Stimulated activated CD4-positive, alpha-beta T cell treated with anti-CD3 and anti-CD28 coated beads, Interleukin-1b, Interleukin-23, amount 100 ng/mL, for 48 hours (primary cell): ENCODE results near the gene NMT1.

Experiments
- DNase-seq: peaks from one replicate; pipeline ENCODE4 v3.0.0-alpha.2; 2020

NMT1 gene

DNA sequence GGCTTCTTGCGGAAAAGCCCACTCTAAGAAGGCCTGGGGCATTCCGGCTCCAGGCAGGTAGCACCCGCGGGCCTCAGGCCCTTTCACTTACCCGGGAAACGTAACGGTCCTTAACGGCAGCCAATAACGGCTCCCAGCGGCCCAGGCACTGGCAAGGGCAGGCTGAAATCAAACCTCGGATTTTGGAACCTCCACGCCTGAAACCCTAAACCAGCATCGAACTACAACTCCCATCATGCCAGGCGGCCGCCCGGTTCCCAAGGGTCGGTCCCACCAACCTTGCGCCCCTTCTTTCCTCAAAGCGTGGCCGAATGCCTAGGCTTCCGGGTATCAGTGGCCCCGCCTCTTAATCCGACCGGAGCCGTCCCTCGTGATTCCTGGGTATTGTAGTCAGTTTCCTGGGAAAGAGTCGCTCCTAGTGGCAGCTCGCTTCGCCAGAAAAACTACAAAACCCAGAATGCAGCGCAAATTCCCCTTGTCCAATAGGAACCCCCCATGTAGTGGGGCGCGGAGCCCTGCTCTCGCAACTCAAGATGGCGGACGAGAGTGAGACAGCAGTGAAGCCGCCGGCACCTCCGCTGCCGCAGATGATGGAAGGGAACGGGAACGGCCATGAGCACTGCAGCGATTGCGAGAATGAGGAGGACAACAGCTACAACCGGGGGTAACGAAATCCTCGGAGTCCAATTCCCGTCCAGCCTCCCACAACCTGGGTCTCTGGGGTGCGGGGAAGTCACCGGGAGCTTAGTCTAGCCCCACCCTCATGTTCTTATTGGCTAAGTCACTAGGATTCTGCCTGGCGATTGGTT lies at the start of gene NMT1:
NMT1 (plus strand) TSS at position 521 of the 809 bp plus-strand sequence; CDS start at position 534, 13 bp downstream.
- peak; percentile 99 for DNase-seq

DNA sequence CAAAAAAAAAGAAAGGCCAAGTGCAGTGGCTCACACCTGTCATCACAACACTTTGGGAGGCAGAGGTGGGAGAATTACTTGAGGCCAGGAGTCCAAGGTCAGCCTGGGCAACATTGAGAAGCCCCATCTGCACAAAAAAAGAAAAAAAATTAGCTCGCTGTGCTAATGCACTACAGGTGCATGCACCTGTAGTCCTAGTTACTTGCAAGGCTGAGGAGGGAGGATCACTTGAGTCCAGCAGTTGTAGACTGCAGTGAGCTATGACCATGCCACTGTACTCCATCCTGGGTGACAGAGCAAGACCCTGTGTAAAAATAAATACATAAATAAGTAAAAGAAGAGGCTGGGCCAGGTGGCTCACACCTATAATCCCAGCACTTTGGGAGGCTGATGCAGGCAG lies 49.4 kb upstream of the NMT1 start:
- DNase-seq, result no peak

DNA sequence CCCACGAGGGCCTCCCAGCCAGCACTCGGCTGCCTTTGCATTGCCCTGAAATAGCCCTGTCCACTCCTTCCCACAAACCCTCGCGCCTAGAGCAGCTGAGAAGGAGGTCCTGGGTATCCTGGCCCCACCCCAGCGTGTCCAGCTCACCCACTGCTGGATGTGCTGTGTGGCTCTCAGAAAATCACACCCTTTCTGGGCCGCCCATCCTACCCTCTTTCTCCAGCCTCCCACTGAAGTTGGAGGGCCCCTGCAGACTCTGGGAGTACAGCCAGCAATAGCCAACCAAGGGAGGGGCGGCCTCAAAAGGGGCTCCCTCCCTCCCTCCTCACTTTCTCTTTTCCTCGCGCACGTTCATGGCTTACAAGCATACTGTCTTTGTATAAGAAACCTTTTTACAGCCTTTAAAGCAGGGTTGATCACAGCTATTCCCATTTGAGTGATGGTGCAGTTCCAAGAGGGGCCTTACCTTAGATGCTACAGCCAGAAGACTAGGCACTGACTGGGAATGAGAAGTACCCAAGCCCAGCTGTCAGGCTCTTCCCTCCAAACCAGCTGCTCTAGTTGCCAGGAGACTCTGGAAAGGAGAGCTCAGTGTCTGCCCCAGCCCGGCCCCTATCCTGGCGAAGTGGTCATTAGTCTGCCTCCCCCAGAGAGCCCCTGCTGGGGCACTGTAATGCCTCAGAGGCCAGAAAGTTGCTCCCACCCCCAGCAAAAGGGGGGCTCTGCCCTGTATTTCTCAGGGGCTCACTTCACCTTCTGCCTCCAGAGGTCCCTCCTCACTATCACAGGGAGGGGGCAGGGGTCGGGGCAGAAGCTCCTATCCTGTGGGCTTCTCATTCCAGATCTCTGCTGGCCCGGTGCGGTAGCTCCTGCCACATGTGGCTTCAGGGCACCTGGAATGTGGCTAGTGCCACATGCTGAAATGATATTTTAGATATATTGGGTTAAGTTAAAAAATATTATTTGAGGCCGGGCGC lies 47.8 kb upstream of the NMT1 start:
- no peak for DNase-seq

DNA sequence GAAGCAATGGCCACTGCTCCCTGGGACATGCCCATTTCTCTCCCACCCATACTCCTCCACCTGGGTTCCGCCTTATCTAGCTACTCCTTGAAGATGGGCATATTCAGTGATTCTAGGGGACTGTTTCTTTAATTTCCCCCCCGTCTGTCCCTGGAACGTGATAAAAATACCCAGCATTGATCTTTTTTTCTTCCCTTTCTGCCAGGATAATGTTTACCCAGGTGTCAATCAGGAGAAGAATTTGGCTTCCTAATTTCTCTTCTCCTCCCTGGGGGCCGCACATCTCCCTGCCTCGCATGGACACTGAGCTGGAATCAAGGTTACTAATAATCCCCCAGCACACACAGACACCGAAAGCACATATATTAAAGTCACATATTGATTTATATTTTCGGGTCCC lies 44.9 kb upstream of the NMT1 start:
- DNase-seq, result no peak

DNA sequence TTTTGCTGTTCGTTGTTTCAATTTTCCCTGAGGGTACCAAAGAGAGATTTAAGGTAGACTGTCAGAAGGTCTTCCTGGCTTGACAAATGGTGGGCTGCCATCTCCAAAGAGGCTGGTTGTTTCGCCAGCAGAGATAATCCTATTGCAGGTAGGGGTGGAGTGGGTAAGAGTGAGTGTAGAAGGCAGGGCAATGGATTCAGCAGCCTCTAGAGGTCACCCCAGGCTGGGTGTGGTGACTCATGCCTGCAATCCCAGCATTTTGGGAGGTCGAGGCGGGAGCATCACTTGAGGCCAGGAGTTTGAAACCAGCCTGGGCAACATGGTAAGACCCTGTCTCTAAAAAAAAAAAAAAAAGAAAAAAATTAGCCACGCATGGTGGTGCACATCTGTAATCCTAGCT lies 44.3 kb upstream of the NMT1 start:
- DNase-seq, result no peak

DNA sequence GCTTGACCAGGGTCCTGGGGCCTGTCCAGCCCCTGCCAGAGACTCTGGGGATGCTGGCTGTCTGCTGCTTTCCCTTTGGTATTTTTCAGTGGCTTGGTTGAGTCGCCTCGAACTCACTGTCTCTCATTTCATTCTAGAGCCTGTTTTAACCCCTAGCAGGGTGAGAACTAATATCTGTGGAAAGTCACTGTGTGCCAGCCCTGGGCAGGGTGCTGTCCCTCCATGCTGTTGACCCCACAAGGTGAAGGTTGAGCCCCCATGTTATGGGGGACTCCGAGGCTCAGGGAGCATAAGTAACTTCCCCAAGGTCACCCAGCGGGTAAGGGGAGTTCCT lies 42.6 kb upstream of the NMT1 start:
- no peak for DNase-seq

DNA sequence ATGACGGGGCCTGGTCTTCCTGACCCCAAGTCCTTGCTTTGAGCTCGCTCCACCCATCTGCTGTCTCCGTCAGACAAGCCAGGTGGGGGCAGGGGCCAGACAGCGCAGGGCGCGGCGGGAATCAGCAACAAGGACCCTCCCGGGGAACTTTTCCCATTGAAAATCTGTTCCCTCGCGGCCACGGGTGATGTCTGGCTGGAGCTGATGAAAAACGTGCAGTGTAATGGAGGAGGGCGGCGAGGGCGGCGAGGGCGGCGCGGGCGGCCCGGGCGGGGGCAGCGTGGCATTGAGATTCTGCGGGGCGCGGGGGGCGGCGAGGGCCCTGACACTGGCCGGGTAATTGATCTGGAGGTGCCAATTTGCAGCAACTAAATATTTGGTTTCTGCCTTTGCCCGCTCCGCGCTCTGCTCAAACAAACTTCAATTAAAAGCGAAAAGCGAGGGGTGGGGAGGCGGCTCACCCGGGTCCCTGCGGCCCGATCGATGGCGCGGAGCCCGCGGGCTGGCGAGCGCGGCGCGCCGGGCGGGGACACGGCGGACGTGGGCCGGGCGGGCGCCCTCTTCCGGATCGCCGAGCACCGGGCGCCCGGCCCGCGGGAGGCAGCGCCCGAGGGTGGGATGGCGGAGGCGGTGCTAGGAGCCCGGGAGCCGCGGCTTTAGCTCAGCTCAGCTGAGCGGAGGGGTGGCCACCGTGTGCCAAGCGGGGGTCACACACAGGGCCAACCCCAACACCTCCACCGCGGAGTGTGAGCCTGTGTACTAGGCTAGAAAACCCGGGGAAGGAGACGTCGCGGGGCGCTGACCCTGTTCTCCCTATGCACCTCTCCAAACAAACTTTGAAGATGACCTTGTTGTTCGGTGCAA lies 42.0 kb upstream of the NMT1 start:
- DNase-seq, result peak; percentile 13

DNA sequence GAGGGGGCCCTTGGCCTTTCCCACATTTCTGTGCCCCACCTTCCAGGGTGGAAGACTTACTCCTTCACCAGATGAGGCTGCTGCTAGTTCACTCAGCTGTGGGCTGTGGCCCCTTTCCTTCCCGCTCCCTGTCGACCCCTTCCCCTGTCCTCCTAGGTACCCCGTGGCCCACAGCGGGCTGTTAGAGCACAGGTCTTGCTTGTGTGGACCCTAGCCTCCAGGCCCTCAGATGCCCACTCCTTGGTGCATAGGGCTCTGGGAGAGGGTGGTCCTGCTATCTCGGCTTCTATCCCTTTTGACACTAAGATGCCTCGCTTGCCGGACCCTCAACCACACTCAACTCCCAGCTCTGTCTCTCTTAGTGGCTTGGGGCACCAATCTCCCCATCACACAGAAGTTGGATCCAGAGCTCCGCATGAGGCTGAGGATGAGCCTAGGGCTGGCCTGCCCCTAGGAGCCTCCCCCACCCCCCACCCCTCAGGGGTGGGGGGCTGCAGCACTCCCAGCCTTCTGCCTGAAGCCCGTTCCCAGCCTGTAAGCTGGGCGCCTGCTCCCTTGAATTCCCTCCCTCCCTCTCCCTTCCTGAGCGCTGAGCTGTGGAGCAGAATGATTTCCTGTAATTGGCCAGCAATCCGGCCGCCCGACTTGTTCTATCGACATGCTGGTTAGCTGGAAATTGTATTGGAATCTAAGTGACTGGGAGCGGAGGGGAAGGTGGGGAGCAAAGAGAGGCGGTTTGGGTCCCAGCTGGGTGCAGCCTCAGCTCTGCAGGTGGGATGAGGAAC lies 40.6 kb upstream of the NMT1 start:
- no peak for DNase-seq

DNA sequence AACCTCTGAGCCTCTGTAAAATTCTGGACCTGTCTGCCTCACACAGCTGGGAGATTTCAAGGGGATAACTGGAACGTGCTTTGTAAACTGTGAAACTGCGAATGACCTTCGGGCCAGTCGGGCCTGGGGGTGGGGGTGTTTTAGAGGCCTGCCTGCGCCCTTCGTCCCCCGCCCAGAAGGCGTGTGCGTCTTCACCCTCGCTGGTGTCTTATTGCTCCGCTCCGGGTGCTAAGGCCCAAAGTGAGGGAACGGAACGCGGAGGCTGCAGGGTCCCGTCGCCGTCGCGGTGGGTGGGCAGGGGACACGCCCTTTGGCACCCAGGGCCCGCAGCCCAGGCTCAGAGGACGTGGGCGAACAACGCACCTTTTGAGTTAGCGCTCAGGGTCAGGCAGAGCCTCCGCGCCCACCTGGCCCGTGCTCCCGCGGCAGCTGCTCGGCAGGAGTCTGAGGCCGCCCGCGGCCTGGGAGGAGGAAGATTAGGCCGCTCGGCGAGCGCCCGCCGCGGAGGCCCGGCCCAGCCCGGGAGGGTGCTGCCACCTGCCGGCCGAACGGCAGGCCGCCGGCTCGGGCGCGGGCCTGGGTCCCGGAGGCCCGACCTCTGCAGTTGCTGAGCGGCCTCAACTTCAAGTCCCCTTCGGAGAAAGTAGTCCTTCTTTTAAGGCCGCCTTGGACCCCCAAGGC lies 39.4 kb upstream of the NMT1 start:
- DNase-seq, result peak; percentile 59

DNA sequence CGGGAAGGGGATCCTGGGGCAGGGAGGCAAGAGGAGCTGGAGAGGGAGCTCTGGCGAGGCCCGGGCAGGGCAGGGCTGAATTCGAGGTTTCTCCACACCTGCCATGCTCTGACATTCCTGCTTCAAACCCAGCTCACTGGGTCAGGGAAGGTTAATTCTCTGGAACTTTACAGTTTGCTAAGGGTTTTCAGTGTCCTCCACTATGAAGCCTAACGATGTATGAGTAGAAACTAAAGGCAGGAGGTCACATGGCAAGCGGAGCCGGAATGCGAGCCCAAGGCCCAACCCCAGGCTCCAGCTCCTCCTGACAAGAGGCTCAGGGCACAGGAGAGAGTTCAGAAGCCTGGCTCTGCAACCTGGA lies 38.8 kb upstream of the NMT1 start:
- DNase-seq, result no peak

DNA sequence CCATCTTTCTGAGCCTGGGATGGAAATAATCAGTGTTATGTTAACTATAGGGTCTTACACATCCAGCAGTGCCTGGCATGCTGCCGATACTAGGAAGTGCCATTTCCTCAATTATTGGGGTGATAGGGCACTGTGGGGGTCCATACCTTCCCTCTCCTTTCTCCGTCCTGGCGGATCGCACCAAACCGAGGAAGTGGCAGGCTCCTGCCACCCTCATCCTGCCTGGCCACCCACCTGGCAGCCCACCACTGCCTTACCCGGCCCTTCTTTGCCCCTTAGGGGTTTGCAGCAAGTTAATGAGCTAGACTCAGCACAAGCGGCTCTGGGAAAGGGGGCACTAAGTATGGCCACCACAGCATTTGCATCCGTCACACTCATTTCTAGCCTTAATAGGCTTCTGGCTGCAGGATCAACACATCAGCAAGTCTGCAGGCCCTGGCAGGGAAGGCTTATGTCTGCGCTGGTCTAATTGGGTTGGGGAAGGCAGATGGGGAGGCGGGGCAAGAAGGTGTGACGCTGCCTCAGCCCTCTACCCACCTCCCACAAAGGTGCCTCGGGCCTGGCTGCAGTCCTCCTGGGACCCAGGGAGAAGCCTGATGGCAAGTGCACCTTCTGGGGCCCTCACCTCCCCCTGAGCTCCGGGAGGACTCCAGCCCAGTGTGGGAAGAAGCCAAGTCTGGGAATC lies 38.3 kb upstream of the NMT1 start:
- DNase-seq, result no peak

DNA sequence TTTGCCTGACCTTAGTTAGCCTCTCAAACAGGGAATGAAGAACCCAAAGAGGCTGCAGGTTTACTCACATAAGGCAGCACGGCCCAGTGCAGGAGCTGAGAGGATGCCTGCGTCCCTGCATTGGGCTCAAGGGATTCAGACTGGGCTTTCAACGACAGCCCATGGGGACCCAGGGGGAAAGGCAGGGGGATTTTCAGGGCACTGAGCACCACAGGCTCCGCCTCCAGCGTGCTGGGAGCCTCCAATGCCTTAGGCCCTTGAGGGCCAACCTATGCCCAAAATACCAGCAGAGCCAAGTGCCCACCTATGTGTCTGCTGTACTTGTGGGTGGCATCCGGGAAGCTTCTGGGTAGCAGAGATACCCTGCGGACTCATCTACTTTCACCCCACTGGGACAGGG lies 32.0 kb upstream of the NMT1 start:
- no peak for DNase-seq

DNA sequence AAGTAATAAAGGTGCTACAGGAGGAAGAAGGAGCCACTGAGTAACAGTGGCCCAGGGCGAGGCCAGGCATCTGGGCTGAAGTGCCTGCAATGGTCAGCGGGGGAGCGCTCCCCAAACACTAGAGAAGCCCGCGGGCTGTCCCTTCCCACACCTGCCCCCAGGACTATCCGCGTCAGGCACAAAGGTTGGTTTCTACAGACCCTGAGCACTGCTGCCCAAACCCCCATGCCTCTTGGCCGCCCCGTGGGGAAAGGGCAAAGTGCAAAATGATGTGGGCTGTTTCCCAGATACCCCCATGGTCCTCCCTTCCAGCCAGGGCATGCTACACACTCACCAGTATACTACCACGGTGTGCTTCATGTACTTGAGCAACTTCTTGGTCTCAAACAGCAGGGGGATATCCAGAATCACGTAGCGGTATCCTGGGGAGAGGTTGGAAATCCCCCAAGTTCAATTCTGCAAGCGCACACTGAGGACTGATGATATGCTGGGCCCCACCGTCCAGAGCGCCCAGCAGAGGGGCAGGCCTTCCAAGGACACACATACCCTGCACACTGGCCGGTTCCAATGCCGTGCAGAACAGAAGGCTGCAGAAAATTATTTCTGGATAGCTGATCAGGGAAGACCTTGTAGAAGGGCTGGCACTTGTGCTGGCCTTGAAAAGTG lies 31.2 kb upstream of the NMT1 start:
- DNase-seq, result no peak

DNA sequence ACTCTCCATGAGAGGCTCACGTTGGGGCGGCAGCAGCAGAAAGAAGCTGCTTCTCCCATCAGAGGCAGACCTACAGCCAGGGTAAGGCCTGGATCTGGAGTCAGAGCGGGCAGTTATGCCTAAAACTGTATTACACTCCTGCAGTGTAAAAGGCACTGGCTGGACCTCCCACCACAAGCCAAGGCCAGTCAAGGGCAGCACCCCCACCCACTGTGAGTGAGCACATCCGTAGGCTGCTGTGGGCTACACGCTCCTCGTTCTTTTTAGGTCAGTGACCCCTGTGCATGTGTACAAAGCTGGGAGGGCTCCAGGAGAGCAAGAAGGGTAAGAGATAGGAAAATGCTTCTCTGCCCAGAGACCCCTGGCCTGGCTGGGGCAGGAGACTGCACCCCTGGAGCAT lies 30.4 kb upstream of the NMT1 start:
- no peak for DNase-seq

DNA sequence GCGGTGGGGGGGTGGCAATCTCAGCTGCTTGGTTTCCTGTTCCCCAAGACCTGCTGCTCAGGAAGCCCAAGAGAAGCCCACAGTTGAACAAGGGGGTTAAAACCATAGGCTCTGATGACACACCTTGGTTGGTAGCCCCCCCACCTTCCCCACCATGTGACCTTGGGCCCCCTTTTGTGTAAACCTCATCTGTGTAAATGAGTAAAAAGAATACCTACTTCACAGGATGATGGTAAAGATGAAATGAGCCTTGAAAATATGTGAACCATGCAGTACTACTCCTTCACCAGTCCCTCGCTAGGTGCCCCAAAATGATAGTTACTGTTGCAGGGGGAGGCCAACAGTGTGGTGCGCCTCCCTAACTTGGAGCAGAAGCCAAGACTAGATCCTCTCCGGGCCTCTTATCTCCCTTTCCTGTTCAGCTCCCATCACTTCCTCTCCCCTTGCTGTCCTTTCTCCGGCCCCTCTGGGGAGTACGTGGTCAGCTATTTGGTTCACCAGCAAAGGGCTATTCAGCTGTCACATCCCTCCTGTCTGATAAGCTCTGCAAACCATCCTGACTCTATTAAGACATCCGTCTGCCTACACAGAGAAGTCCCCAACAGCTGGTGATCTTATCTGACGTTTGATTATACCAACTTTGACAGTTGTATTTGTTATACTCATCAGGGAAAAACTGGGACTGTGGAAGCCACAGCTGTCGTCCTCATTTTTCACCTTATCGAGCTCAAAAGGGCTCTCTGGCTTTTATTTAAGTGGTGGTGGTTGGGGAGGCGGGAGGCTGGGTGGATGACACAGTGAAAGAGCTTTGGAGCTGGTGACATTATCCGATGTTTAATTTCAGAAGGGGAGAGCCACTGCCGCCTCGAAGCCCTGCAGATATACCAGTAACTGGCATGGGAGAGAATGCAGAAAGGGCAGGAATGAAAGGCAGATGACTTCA lies 29.6 kb upstream of the NMT1 start:
- no peak for DNase-seq

DNA sequence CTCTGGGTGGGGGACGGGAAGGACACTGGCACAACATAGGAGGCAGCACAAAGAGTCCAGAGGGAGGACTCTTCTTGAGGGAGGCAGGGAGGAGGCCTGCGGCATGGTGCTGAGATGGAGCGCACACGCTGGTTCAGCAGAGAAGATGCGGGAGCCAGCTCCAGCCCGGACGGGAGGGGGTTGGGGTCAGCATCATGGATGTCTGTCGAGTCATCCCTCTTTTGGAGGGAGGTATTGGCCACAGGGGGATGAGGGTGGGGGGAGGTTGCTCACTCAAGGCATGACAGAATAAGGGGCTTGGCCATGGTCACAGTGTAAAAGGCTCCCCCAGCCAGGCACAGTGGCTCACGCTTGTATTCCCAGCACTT lies 29.0 kb upstream of the NMT1 start:
- DNase-seq, result no peak

DNA sequence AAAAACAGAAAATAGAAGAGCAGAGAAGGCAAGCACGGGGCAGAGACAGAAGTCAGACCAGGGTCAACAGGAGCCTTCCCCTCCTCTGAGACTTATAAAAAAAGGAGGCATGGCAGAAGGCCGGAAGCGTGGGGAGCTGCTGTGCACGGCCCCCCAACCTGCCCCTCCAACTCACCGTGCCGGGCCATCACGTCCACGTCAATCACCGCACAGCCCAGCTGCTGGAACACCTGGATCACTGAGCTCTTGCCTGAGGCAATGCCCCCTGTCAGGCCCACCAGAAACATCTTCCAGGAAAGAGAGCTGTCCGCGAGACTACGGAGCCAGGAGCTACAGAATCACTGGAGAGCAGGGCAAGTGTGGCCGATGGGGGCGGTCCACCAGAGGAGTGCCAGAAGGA lies 26.5 kb upstream of the NMT1 start:
- DNase-seq, result no peak

DNA sequence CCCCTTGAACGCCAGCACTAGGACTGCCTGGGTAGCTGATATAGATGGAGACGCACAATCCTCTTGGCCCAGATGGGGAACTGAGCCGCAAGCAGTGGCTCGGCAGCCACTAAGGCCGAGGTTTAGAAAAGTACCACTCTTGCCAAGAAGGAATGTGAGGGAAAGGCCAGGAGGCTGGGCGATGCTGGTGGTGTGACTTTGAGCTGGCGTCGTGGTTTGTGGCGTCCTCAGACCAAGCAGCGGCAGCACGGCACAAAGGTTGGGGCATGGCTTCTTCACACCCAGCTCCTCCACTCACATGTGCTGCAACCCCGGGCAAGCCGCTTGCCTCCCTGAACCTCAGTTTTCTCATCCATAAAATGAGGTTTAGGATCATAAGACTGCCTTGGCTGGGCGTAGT lies 25.3 kb upstream of the NMT1 start:
- DNase-seq, result no peak

DNA sequence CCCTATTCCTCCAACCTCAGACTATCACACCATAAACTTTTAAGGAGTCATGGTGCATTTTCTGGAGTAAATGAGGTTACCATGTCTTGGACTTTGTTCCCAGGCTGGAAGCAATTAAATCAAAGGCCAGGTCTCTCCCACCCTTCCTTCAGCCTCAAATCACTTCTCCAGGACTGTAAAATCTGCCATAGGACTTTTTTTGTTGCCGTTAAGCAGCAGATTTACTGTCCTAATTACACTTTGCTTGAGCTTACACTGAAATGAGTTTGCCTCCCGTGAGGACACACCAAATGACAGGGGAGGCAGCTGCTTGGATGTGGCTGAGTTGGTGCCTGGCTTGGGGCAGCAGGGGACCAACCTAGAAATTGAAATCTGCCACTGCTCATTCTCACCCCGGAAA lies 24.4 kb upstream of the NMT1 start:
- no peak for DNase-seq
